Non-pigmented ciliary epithelial cell (primary cell): ENCODE data around the gene PRCD.
"Not testable (repeated sequence)": the region's sequence is repeated elsewhere in the genome, so short reads cannot be mapped to it uniquely, and the experiment has no call there.

Experiments
- DNase-seq: peaks from one replicate; pipeline ENCODE4 v3.0.0-alpha.2; 2010; ENCODE audit warnings: low read depth

The PRCD gene

GRCh38 chr17:76556765-76557367 is 17.0 kb downstream of the PRCD start:
- DNase-seq = no peak

- peak; percentile 78 for DNase-seq
Observed at GRCh38 chr17:76557368-76558197, 17.7 kb downstream of the PRCD start.

- DNase-seq = no peak
Observed at GRCh38 chr17:76558198-76559095, 18.6 kb downstream of the PRCD start.

GRCh38 chr17:76559460-76559859 is 19.6 kb downstream of the PRCD start:
- not testable (repeated sequence) for DNase-seq

- no peak for DNase-seq
Observed at GRCh38 chr17:76560036-76560876, 20.4 kb downstream of the PRCD start.

GRCh38 chr17:76560877-76561221 is 21.0 kb downstream of the PRCD start:
- no peak for DNase-seq

GRCh38 chr17:76561332-76561731 is 21.5 kb downstream of the PRCD start:
- DNase-seq = no peak

- no peak for DNase-seq
Observed at GRCh38 chr17:76561799-76562268, 22.0 kb downstream of the PRCD start.

GRCh38 chr17:76562734-76563148 is 22.9 kb downstream of the PRCD start:
- DNase-seq = peak; percentile 17

GRCh38 chr17:76563359-76563758 is 23.5 kb downstream of the PRCD start:
- not testable (repeated sequence) for DNase-seq

GRCh38 chr17:76564991-76565727 is 25.3 kb downstream of the PRCD start:
- not testable (repeated sequence) for DNase-seq

- no peak for DNase-seq
Observed at GRCh38 chr17:76565728-76566612, 26.1 kb downstream of the PRCD start.

GRCh38 chr17:76566613-76566943 is 26.7 kb downstream of the PRCD start:
- DNase-seq = no peak

GRCh38 chr17:76566988-76567431 is 27.2 kb downstream of the PRCD start:
- no peak for DNase-seq

GRCh38 chr17:76567634-76568432 is 28.0 kb downstream of the PRCD start:
- no peak for DNase-seq

- DNase-seq = no peak
Observed at GRCh38 chr17:76568811-76569221, 29.0 kb downstream of the PRCD start.

- no peak for DNase-seq
Observed at GRCh38 chr17:76569607-76570279, 29.9 kb downstream of the PRCD start.

GRCh38 chr17:76570457-76570856 is 30.6 kb downstream of the PRCD start:
- DNase-seq = no peak
